ENCODE results near the gene MKKS.

DNA sequence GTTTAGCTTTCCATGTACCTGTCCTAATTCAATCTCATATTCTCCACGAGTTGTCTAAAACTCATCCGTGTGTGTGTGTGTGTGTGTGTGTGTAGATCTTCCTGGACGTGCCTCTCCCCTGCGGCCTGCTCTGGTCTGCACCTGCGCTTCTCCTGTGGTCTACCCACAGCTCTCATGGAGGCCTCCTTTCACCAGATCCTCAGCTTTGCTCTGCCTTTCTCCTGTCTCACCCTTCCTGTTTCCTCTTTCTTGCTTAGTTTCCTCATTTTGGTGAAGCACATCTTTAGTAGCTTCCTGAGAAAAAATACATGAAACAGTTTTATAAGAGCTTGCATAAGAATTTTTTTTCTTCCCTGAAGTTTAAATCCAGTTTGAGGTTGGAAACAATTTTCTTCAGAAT, 19.2 kb upstream of the MKKS start:
- TF ChIP-seq, protein P1, sequence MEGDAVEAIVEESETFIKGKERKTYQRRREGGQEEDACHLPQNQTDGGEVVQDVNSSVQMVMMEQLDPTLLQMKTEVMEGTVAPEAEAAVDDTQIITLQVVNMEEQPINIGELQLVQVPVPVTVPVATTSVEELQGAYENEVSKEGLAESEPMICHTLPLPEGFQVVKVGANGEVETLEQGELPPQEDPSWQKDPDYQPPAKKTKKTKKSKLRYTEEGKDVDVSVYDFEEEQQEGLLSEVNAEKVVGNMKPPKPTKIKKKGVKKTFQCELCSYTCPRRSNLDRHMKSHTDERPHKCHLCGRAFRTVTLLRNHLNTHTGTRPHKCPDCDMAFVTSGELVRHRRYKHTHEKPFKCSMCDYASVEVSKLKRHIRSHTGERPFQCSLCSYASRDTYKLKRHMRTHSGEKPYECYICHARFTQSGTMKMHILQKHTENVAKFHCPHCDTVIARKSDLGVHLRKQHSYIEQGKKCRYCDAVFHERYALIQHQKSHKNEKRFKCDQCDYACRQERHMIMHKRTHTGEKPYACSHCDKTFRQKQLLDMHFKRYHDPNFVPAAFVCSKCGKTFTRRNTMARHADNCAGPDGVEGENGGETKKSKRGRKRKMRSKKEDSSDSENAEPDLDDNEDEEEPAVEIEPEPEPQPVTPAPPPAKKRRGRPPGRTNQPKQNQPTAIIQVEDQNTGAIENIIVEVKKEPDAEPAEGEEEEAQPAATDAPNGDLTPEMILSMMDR (conservative IDR thresholded peaks at IDR 0.05 in 1 of 2, IDR thresholded peaks at IDR 0.05 in 1 of 2; ENCODE audit: extremely low read depth in 1 of 2, insufficient read depth in 1 of 2, low read depth in 1 of 2, low read length in 2 of 2) = no peak
- TF ChIP-seq EZH2 (IDR thresholded peaks at IDR 0.05; ENCODE audit: borderline replicate concordance, low read length) = no peak
